ENCODE data around the gene DGKB.

The DGKB gene

GRCh38 chr7:14258861-14259260 is 643.7 kb downstream of the DGKB start:
- Histone ChIP-seq H3K27me3 (ENCODE audit: control insufficient read depth, insufficient read depth, low read length) (no peaks in the 10 kb centered on the region), H3K4me1 (ENCODE audit: control insufficient read depth, insufficient read depth, low read length) (no peaks in the 10 kb centered on the region), H3K36me3 (ENCODE audit: control insufficient read depth, insufficient read depth, low read length) (no peaks in the 10 kb centered on the region), H3K9ac (ENCODE audit: low read length) (no peak overlapping the region), H3K27ac (ENCODE audit: low read depth, low read length) (no peak overlapping the region), H3K4me3 (ENCODE audit: low read length) (no peak overlapping the region)

DNA sequence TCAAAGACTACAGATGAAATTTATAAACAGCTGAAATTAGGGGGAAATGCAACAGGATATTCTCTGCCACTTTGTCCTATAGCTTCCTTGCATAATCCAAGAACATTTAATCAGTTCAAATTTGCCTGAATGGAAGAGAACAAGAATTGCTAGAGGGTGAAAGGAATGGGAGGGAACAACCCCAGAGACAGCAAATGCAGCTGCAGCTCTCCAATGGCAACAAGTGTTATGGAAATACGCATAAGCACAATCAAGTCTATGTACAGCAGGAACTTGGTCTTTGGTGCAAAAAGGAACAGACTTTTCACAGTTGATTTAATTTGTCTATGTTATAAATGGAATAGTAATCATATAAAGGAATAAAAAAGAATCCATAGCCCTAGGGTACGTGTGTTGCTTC is 644.1 kb downstream of the DGKB start:
- Histone ChIP-seq H3K4me1 (ENCODE audit: control insufficient read depth, insufficient read depth, low read length) (no peaks in the 10 kb centered on the region), H3K9ac (ENCODE audit: low read length) (no peak overlapping the region), H3K36me3 (ENCODE audit: control insufficient read depth, insufficient read depth, low read length) (no peaks in the 10 kb centered on the region), H3K4me3 (ENCODE audit: low read length) (no peak overlapping the region), H3K27ac (ENCODE audit: low read depth, low read length) (no peak overlapping the region), H3K27me3 (ENCODE audit: control insufficient read depth, insufficient read depth, low read length) (no peaks in the 10 kb centered on the region)

DNA sequence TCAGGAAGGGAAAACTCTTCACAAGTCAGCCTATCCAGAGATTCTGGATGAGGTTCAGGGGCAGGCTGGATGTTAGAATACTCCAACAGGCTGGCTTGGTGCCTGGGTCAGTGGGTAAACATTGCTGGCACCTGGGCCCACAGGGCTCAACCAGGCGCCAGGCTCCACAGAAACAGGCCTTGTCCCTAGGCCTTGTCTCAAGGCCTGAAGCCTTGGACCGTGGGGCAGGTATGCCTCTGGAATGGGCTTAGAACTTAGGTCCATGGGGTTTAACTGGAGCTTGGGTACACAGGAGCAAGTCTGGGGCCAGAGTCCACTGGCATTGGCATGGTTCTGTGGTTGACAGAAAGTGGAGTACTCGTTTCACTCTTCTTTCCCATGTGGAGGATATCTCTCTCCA is 650.1 kb downstream of the DGKB start:
- Histone ChIP-seq H3K36me3 (ENCODE audit: control insufficient read depth, insufficient read depth, low read length) (no peaks in the 10 kb centered on the region), H3K27ac (ENCODE audit: low read depth, low read length) (no peak overlapping the region), H3K9ac (ENCODE audit: low read length) (no peak overlapping the region), H3K4me3 (ENCODE audit: low read length) (no peak overlapping the region), H3K4me1 (ENCODE audit: control insufficient read depth, insufficient read depth, low read length) (no peaks in the 10 kb centered on the region), H3K27me3 (ENCODE audit: control insufficient read depth, insufficient read depth, low read length) (no peaks in the 10 kb centered on the region)

- Histone ChIP-seq H3K4me3 (ENCODE audit: low read length) (no peak overlapping the region), H3K27me3 (ENCODE audit: control insufficient read depth, insufficient read depth, low read length) (no peaks in the 10 kb centered on the region), H3K36me3 (ENCODE audit: control insufficient read depth, insufficient read depth, low read length) (no peaks in the 10 kb centered on the region), H3K27ac (ENCODE audit: low read depth, low read length) (no peak overlapping the region), H3K9ac (ENCODE audit: low read length) (no peak overlapping the region), H3K4me1 (ENCODE audit: control insufficient read depth, insufficient read depth, low read length) (no peaks in the 10 kb centered on the region)
Observed at GRCh38 chr7:14242175-14242574, 660.4 kb downstream of the DGKB start.

GRCh38 chr7:14236834-14237233 is 665.7 kb downstream of the DGKB start:
- Histone ChIP-seq H3K36me3 (ENCODE audit: control insufficient read depth, insufficient read depth, low read length) (no peaks in the 10 kb centered on the region), H3K4me3 (ENCODE audit: low read length) (no peak overlapping the region), H3K27ac (ENCODE audit: low read depth, low read length) (no peak overlapping the region), H3K9ac (ENCODE audit: low read length) (no peak overlapping the region), H3K4me1 (ENCODE audit: control insufficient read depth, insufficient read depth, low read length) (no peaks in the 10 kb centered on the region), H3K27me3 (ENCODE audit: control insufficient read depth, insufficient read depth, low read length) (no peaks in the 10 kb centered on the region)

GRCh38 chr7:14235056-14235455 is 667.5 kb downstream of the DGKB start:
- no peak overlapping the region for H3K4me3 ChIP-seq (ENCODE audit: low read length)
- no peak overlapping the region for H3K9ac ChIP-seq (ENCODE audit: low read length)
- no peak overlapping the region for H3K27ac ChIP-seq (ENCODE audit: low read depth, low read length)
- H3K4me1 ChIP-seq (ENCODE audit: control insufficient read depth, insufficient read depth, low read length): no peaks in the 10 kb centered on the region
- H3K27me3 ChIP-seq (ENCODE audit: control insufficient read depth, insufficient read depth, low read length): no peaks in the 10 kb centered on the region
- no peaks in the 10 kb centered on the region for H3K36me3 ChIP-seq (ENCODE audit: control insufficient read depth, insufficient read depth, low read length)

DNA sequence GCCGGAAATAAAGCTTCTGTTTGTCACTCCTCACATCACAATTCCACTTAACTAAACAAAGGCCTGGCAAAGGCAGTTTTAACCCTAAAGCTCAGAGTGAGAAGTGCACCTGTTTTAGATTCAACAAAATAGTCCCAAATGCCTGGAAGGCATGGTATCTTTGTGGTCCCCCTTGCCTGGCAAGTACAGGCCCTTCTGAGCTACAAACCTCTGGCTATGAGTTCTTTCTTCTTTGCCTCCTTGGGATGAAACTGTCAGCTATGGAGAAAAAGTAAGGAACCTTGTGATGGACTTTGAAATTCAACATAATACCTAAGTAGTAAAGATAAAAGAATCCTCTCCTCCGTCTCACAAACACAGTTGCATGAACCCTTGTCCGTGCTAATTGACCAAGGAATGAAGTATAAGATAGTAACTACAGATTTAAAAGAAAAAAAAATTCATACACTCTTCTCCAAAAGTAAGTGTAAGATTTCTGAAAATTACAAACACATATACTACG is 668.6 kb downstream of the DGKB start:
- Histone ChIP-seq H3K4me1 (ENCODE audit: control insufficient read depth, insufficient read depth, low read length) (no peaks in the 10 kb centered on the region), H3K27me3 (ENCODE audit: control insufficient read depth, insufficient read depth, low read length) (no peaks in the 10 kb centered on the region), H3K9ac (ENCODE audit: low read length) (no peak overlapping the region), H3K36me3 (ENCODE audit: control insufficient read depth, insufficient read depth, low read length) (no peaks in the 10 kb centered on the region), H3K4me3 (ENCODE audit: low read length) (no peak overlapping the region), H3K27ac (ENCODE audit: low read depth, low read length) (no peak overlapping the region)

DNA sequence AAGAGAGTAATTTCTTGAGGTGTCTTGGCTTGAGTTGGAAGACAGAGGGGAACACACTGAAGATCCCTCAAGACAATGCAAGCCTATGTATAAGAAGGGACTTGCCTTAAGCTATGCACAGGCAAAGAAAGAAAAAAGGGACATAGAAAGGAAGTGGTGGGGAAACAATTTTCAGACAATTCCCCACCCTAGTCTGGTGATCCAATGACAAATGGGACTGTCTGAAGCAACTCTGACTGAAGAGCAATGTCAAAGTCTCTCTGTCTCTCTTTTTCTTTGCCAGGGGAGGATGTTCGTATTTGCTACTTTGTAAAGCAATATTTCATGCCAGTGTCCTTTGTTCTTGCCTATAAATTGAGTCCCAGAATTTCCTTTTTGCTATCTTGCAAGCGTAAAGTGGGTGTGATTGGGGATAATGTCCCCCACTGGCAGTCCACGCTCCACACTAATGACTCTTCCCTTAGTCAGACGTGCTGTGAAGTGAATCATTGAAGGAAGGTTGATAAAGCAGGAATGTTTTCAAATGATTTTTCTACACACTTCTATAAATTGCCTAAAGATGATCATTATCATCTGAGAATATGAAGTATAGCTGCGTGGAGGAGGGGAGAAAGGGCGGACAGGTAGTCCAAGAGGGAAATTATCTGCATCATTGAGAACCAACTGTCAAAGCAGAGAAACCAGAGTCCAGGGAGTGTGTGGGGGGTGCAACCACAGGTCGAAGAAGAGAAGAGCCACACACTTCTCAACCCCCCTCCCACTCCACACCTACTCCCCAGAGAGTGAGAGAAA is 669.3 kb downstream of the DGKB start:
- no peak overlapping the region for H3K27ac ChIP-seq (ENCODE audit: low read depth, low read length)

GRCh38 chr7:14229047-14229446 is 673.5 kb downstream of the DGKB start:
- Histone ChIP-seq H3K36me3 (ENCODE audit: control insufficient read depth, insufficient read depth, low read length) (no peaks in the 10 kb centered on the region), H3K4me1 (ENCODE audit: control insufficient read depth, insufficient read depth, low read length) (no peaks in the 10 kb centered on the region), H3K27ac (ENCODE audit: low read depth, low read length) (no peak overlapping the region), H3K27me3 (ENCODE audit: control insufficient read depth, insufficient read depth, low read length) (no peaks in the 10 kb centered on the region), H3K9ac (ENCODE audit: low read length) (no peak overlapping the region), H3K4me3 (ENCODE audit: low read length) (no peak overlapping the region)

More for the DNA sequence above, 669.3 kb downstream of the DGKB start:
- H3K27me3 ChIP-seq (ENCODE audit: control insufficient read depth, insufficient read depth, low read length): no peaks in the 10 kb centered on the region
- no peak overlapping the region for H3K4me3 ChIP-seq (ENCODE audit: low read length)
- no peak overlapping the region for H3K9ac ChIP-seq (ENCODE audit: low read length)
- H3K36me3 ChIP-seq (ENCODE audit: control insufficient read depth, insufficient read depth, low read length): no peaks in the 10 kb centered on the region
- no peaks in the 10 kb centered on the region for H3K4me1 ChIP-seq (ENCODE audit: control insufficient read depth, insufficient read depth, low read length)

- H3K4me3 ChIP-seq (ENCODE audit: low read length): no peak overlapping the region
- H3K27ac ChIP-seq (ENCODE audit: low read depth, low read length): no peak overlapping the region
- H3K36me3 ChIP-seq (ENCODE audit: control insufficient read depth, insufficient read depth, low read length): no peaks in the 10 kb centered on the region
- no peaks in the 10 kb centered on the region for H3K27me3 ChIP-seq (ENCODE audit: control insufficient read depth, insufficient read depth, low read length)
- no peak overlapping the region for H3K9ac ChIP-seq (ENCODE audit: low read length)
- H3K4me1 ChIP-seq (ENCODE audit: control insufficient read depth, insufficient read depth, low read length): no peaks in the 10 kb centered on the region
Observed at GRCh38 chr7:14228341-14228740, 674.2 kb downstream of the DGKB start.

GRCh38 chr7:14226126-14226525 is 676.4 kb downstream of the DGKB start:
- Histone ChIP-seq H3K27ac (ENCODE audit: low read depth, low read length) (no peak overlapping the region), H3K4me3 (ENCODE audit: low read length) (no peak overlapping the region), H3K27me3 (ENCODE audit: control insufficient read depth, insufficient read depth, low read length) (no peaks in the 10 kb centered on the region), H3K4me1 (ENCODE audit: control insufficient read depth, insufficient read depth, low read length) (no peaks in the 10 kb centered on the region), H3K9ac (ENCODE audit: low read length) (no peak overlapping the region), H3K36me3 (ENCODE audit: control insufficient read depth, insufficient read depth, low read length) (no peaks in the 10 kb centered on the region)

- no peaks in the 10 kb centered on the region for H3K36me3 ChIP-seq (ENCODE audit: control insufficient read depth, insufficient read depth, low read length)
- H3K27me3 ChIP-seq (ENCODE audit: control insufficient read depth, insufficient read depth, low read length): no peaks in the 10 kb centered on the region
- no peak overlapping the region for H3K27ac ChIP-seq (ENCODE audit: low read depth, low read length)
- no peak overlapping the region for H3K9ac ChIP-seq (ENCODE audit: low read length)
- H3K4me3 ChIP-seq (ENCODE audit: low read length): no peak overlapping the region
- H3K4me1 ChIP-seq (ENCODE audit: control insufficient read depth, insufficient read depth, low read length): no peaks in the 10 kb centered on the region
Observed at GRCh38 chr7:14219125-14219524, 683.4 kb downstream of the DGKB start.

DNA sequence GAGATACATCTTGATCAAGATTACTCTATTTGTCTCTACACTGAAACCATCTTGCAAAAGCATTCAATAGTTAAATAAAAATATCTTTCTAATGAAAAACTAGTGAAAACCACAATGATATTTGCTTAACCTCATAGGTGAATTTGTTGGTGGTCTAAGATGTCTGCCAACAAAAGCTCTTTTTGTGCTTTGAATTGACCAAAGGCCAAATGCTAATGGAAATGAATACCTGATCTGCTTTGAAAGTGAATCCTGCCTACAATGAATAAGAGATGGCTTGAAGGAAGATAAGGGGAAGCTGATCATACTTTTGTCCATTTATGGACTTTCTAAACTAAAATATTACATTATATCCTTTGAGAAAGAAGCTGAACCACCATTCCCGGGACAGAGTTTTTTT is 684.2 kb downstream of the DGKB start:
- H3K27me3 ChIP-seq (ENCODE audit: control insufficient read depth, insufficient read depth, low read length): no peaks in the 10 kb centered on the region
- H3K27ac ChIP-seq (ENCODE audit: low read depth, low read length): no peak overlapping the region
- H3K36me3 ChIP-seq (ENCODE audit: control insufficient read depth, insufficient read depth, low read length): no peaks in the 10 kb centered on the region
- H3K9ac ChIP-seq (ENCODE audit: low read length): no peak overlapping the region
- H3K4me3 ChIP-seq (ENCODE audit: low read length): no peak overlapping the region
- no peaks in the 10 kb centered on the region for H3K4me1 ChIP-seq (ENCODE audit: control insufficient read depth, insufficient read depth, low read length)

Data from rectal smooth muscle tissue (tissue), 1 donor.